Measurements from ENCODE around the gene ZBTB47. TPM values are rescaled to one million over a fixed set of nuclear protein-coding genes. Genes with fewer than 3 reads are reported as not detected.
A peak's percentile ranks its signal among the peaks of the same experiment; 100 is the strongest.

ZBTB47 gene
- total RNA-seq (2014; rRNA removed; shearing (Covaris generic); ENCODE audit: low replicate concordance), result 11.7 and 22.7 TPM in 2 replicates

GRCh38 chr3:42653560-42654330, at the start of gene ZBTB47:
ZBTB47 (plus strand) TSS chr3:42653697; CDS start chr3:42658356, 4,659 bp downstream.
- Histone ChIP-seq H3K9me3 (no peaks in the 10 kb centered on the region), H3K27me3 (no peaks in the 10 kb centered on the region), H3K4me3 (peak within 1 kb of the TSS; percentile 66), H3K36me3 (peaks cover 8% of the 10 kb centered on the region)
- DNase-seq, result peak; percentile 82

DNA sequence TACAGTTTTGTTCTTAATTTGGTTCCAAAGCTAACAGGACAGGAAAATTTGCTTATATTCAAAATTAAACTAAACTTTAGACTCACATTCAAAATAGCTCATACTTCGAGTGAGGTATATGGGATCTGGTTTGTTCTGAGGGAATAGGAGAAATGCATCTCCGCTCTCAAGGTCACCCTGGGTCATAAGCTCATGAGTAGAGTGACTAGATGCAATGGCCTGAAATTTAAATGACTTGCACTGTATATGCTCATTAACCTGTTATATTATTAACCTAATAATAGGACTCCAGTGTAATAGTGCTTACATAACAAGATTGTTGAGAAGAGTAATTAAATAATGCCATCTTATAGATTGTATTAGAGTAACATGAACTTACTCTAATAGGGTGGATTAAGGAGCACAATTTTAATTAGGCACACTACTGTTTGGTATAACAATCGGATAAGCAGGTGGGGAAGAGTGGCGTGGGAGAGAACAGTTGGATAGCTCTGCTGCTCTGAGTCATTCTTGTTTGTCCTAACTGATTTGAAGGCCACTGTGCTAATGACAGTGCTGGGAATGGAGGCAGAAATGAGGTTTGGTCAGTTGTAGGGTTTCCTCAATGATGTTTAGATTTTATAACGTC, 47.8 kb upstream of the ZBTB47 start:
- peaks cover 34% of the 10 kb centered on the region for H3K36me3 ChIP-seq
- no peak overlapping the region for H3K4me3 ChIP-seq
- H3K27me3 ChIP-seq, result no peaks in the 10 kb centered on the region
- no peak for DNase-seq
- peaks cover 3% of the 10 kb centered on the region; the same call in 1 of the 2 replicates for H3K9me3 ChIP-seq

- Histone ChIP-seq H3K27me3 (no peaks in the 10 kb centered on the region), H3K36me3 (peaks cover 44% of the 10 kb centered on the region), H3K4me3 (no peak overlapping the region), H3K9me3 (peaks cover 3% of the 10 kb centered on the region; the same call in 1 of the 2 replicates)
- peak; percentile 32 for DNase-seq
Measured at GRCh38 chr3:42608581-42608980, 44.9 kb upstream of the ZBTB47 start.

GRCh38 chr3:42610976-42611375, 42.5 kb upstream of the ZBTB47 start:
- Histone ChIP-seq H3K9me3 (no peaks in the 10 kb centered on the region), H3K36me3 (peaks cover 31% of the 10 kb centered on the region), H3K27me3 (no peaks in the 10 kb centered on the region), H3K4me3 (no peak overlapping the region)
- no peak for DNase-seq

DNA sequence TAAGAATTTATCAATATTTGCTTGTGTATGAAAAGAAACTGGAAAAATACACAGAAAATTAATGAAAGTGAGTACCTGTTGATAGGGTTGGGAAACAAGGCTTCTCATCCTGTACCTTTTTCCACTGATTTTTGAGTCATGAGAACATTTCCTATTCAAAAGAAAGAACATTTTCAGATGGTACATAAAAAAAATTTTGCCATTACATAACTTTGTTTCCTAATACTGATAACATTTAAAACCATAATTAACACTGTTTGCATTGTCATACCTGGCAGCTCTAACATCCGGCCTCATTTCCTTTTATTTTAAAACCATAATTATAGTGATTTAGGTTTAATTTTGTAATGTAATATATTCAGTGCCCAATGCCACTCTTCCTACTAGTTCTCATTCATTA, 41.3 kb upstream of the ZBTB47 start:
- no peaks in the 10 kb centered on the region for H3K27me3 ChIP-seq
- H3K9me3 ChIP-seq, result no peaks in the 10 kb centered on the region
- peaks cover 32% of the 10 kb centered on the region for H3K36me3 ChIP-seq
- H3K4me3 ChIP-seq, result no peak overlapping the region
- no peak for DNase-seq

DNA sequence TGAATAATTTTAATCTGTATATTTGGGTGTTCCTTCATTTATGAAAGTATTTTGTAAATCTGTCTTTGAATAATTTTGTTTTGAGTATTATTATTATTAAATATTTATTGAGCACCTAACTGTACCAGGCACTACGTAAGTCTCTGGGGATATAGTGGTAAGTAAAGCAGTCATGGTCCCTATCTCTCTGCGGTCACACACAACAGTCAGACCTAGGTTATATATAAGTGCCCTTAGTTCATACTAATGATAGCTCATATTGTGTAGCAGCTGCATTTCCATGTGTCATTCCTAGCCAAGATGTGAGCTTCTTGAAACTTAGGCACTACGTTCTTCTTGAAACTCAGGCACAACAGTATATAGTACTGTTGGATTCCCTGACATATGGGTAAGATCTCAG, 40.6 kb upstream of the ZBTB47 start:
- no peaks in the 10 kb centered on the region for H3K27me3 ChIP-seq
- no peaks in the 10 kb centered on the region for H3K9me3 ChIP-seq
- no peak overlapping the region for H3K4me3 ChIP-seq
- peaks cover 34% of the 10 kb centered on the region for H3K36me3 ChIP-seq
- no peak for DNase-seq

DNA sequence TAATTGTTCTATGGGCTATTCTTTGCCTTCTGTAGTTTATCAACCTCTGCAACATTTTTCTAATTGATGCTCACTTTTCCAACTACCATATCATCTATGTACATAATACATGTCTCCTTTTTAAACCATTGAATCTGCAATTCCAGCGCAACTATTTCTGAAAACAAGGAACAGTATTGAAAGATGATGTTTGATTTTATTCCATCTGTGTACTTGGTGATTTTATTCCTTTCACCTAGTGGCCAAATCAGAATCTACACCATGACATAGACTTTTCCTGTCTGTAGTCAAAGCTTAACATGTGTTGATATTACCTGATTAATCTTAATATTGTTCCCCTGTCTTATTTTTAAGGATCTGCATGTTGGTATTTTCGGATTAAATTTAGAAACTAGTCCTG, 40.0 kb upstream of the ZBTB47 start:
- H3K9me3 ChIP-seq, result no peaks in the 10 kb centered on the region
- no peak overlapping the region for H3K4me3 ChIP-seq
- H3K27me3 ChIP-seq, result no peaks in the 10 kb centered on the region
- H3K36me3 ChIP-seq, result peaks cover 34% of the 10 kb centered on the region
- DNase-seq, result no peak

GRCh38 chr3:42631620-42632019, 21.9 kb upstream of the ZBTB47 start:
- H3K36me3 ChIP-seq, result peaks cover 61% of the 10 kb centered on the region
- no peaks in the 10 kb centered on the region for H3K27me3 ChIP-seq
- no peaks in the 10 kb centered on the region for H3K9me3 ChIP-seq
- H3K4me3 ChIP-seq, result no peak overlapping the region
- no peak for DNase-seq

DNA sequence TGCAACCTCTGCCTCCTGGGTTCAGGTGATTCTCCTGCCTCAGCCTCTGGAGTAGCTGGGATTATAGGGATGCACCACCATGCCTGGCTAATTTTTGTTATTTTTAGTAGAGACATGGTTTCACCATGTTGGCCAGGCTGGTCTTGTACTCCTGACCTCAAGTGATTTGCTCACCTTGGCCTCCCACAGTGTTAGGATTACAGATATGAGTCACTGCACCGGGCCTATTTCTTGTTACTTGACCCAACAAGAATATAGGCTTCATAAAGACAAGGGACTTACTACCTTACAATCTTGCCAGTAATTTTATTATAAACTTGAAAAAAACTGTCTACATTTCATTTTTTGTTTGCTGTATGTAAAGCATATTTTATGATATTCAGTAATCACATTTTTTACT, 21.4 kb upstream of the ZBTB47 start:
- H3K36me3 ChIP-seq, result peaks cover 67% of the 10 kb centered on the region
- no peaks in the 10 kb centered on the region for H3K9me3 ChIP-seq
- no peak for DNase-seq
- no peak overlapping the region for H3K4me3 ChIP-seq
- no peaks in the 10 kb centered on the region for H3K27me3 ChIP-seq

- no peaks in the 10 kb centered on the region for H3K27me3 ChIP-seq
- DNase-seq, result no peak
- H3K36me3 ChIP-seq, result peaks cover 75% of the 10 kb centered on the region
- H3K4me3 ChIP-seq, result no peak overlapping the region
- H3K9me3 ChIP-seq, result no peaks in the 10 kb centered on the region
Measured at GRCh38 chr3:42633544-42633943, 20.0 kb upstream of the ZBTB47 start.

- DNase-seq, result no peak
- H3K4me3 ChIP-seq, result no peak overlapping the region
- H3K9me3 ChIP-seq, result no peaks in the 10 kb centered on the region
- no peaks in the 10 kb centered on the region for H3K27me3 ChIP-seq
- peaks cover 83% of the 10 kb centered on the region for H3K36me3 ChIP-seq
Measured at GRCh38 chr3:42635111-42635510, 18.4 kb upstream of the ZBTB47 start.

DNA sequence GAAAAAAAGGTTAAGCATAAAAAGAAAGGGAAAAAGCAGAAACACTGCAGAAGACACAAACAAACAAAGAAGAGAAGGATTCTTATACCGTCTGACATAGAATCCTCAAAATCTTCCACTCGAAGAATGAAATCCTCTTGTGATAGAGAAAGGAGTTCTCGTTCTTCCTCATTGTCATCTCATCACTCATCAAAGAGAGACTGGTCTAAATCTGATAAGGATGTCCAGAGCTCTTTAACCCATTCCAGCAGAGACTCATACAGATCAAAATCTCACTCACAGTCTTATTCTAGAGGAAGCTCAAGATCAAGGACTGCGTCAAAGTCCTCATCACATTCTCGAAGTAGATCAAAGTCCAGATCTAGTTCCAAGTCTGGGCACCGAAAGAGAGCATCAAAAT, 16.5 kb upstream of the ZBTB47 start:
- H3K27me3 ChIP-seq, result no peaks in the 10 kb centered on the region
- no peak overlapping the region for H3K4me3 ChIP-seq
- DNase-seq, result no peak
- H3K36me3 ChIP-seq, result peaks cover 86% of the 10 kb centered on the region
- no peaks in the 10 kb centered on the region for H3K9me3 ChIP-seq

DNA sequence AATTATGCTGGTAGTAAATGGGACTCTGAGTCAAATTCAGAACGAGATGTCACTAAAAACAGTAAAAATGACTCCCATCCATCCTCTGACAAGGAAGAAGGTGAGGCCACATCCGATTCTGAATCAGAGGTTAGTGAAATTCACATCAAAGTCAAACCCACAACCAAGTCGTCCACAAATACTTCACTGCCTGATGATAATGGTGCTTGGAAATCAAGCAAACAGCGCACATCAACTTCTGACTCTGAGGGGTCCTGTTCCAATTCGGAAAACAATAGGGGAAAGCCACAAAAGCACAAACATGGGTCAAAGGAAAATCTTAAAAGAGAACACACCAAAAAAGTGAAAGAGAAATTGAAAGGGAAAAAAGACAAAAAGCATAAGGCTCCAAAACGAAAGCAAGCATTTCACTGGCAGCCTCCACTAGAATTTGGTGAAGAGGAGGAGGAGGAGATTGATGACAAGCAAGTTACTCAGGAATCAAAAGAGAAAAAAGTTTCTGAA, 15.1 kb upstream of the ZBTB47 start:
- no peaks in the 10 kb centered on the region for H3K27me3 ChIP-seq
- DNase-seq, result no peak
- no peak overlapping the region for H3K4me3 ChIP-seq
- H3K36me3 ChIP-seq, result peaks cover 86% of the 10 kb centered on the region
- H3K9me3 ChIP-seq, result no peaks in the 10 kb centered on the region

DNA sequence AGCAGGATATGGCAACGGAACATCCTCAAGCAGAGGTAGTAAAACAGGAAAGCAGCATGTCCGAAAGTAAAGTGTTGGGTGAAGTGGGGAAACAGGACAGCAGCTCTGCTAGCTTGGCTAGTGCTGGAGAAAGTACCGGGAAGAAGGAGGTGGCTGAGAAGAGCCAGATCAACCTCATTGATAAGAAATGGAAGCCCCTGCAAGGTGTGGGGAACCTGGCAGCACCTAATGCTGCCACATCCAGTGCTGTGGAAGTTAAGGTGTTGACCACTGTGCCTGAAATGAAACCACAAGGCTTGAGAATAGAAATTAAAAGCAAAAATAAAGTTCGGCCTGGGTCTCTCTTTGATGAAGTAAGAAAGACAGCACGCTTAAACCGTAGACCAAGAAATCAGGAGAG, 14.3 kb upstream of the ZBTB47 start:
- H3K36me3 ChIP-seq, result peaks cover 84% of the 10 kb centered on the region
- no peaks in the 10 kb centered on the region for H3K27me3 ChIP-seq
- H3K4me3 ChIP-seq, result no peak overlapping the region
- no peak for DNase-seq
- H3K9me3 ChIP-seq, result no peaks in the 10 kb centered on the region

- Histone ChIP-seq H3K36me3 (peaks cover 84% of the 10 kb centered on the region), H3K4me3 (no peak overlapping the region), H3K27me3 (no peaks in the 10 kb centered on the region), H3K9me3 (no peaks in the 10 kb centered on the region)
- DNase-seq, result no peak
Measured at GRCh38 chr3:42640129-42640528, 13.4 kb upstream of the ZBTB47 start.

GRCh38 chr3:42640771-42641370, 12.6 kb upstream of the ZBTB47 start:
- no peaks in the 10 kb centered on the region for H3K9me3 ChIP-seq
- H3K36me3 ChIP-seq, result peaks cover 85% of the 10 kb centered on the region
- no peak overlapping the region for H3K4me3 ChIP-seq
- DNase-seq, result no peak
- H3K27me3 ChIP-seq, result no peaks in the 10 kb centered on the region

GRCh38 chr3:42647821-42648459, 5.6 kb upstream of the ZBTB47 start:
- H3K4me3 ChIP-seq, result no peak overlapping the region
- H3K36me3 ChIP-seq, result peaks cover 38% of the 10 kb centered on the region
- H3K27me3 ChIP-seq, result no peaks in the 10 kb centered on the region
- no peaks in the 10 kb centered on the region for H3K9me3 ChIP-seq
- no peak for DNase-seq
